Kidney epithelial cell (primary cell): ENCODE data around the gene RBL2. TPM values are rescaled to one million over a fixed set of nuclear protein-coding genes. Genes with fewer than 3 reads are reported as not detected.
A peak's percentile ranks its signal among the peaks of the same experiment; 100 is the strongest.
"Not testable (repeated sequence)": the region's sequence is repeated elsewhere in the genome, so short reads cannot be mapped to it uniquely, and the experiment has no call there.

Source experiments
- DNase-seq: peaks from one replicate; pipeline ENCODE4 v3.0.0-alpha.2; 2010; ENCODE audit warnings: low read depth
- H3K27me3 ChIP-seq: 2 replicates; pipeline ENCODE4 v1.6.0; 2011; ENCODE audit warnings: low read length; ENCODE audit not compliant: control insufficient read depth, insufficient read depth
- H3K36me3 ChIP-seq: 2 replicates; pipeline ENCODE4 v1.5.1; 2011; ENCODE audit warnings: low read length; ENCODE audit not compliant: control insufficient read depth, insufficient read depth
- H3K4me3 ChIP-seq: 2 replicates; pipeline ENCODE4 v1.5.1; 2011; ENCODE audit warnings: low read depth, mild to moderate bottlenecking, control low read depth, low read length
- CTCF ChIP-seq: IDR thresholded peaks from 2 replicates; pipeline ENCODE4 v1.5.1; 2011; ENCODE audit warnings: mild to moderate bottlenecking, moderate library complexity, low read length, control low read depth, inconsistent platforms; ENCODE audit not compliant: insufficient read depth, poor library complexity, severe bottlenecking
- total RNA-seq: library from RNA; depleted of rRNA; stranded (reverse); fragments of >200 nt; gene quantifications from 2 replicates; pipeline ENCODE4 v1.2.3, GENCODE V29; 2015

The RBL2 gene
- total RNA-seq, 1 donor from 2014 or later, result 35.9 TPM

- TF ChIP-seq CTCF, result peak; percentile 27
- H3K36me3 ChIP-seq, result no peaks in the 10 kb centered on the region
- H3K27me3 ChIP-seq, result no peaks in the 10 kb centered on the region
- H3K4me3 ChIP-seq, result no peak overlapping the region
- no peak for DNase-seq
Observed at GRCh38 chr16:53415504-53415903, 18.8 kb upstream of the RBL2 start.

- no peaks in the 10 kb centered on the region for H3K27me3 ChIP-seq
- no peaks in the 10 kb centered on the region for H3K36me3 ChIP-seq
- H3K4me3 ChIP-seq, result no peak overlapping the region
- no peak for TF ChIP-seq CTCF
- DNase-seq, result no peak
Observed at GRCh38 chr16:53417011-53417410, 17.3 kb upstream of the RBL2 start.

GRCh38 chr16:53417976-53418375, 16.3 kb upstream of the RBL2 start:
- Histone ChIP-seq H3K36me3 (no peaks in the 10 kb centered on the region), H3K27me3 (no peaks in the 10 kb centered on the region), H3K4me3 (no peak overlapping the region)
- no peak for TF ChIP-seq CTCF
- DNase-seq, result no peak

GRCh38 chr16:53419383-53419709, 14.9 kb upstream of the RBL2 start:
- H3K27me3 ChIP-seq, H3K4me3 ChIP-seq, H3K36me3 ChIP-seq, DNase-seq: not testable (repeated sequence)

GRCh38 chr16:53421248-53421647, 13.0 kb upstream of the RBL2 start:
- H3K36me3 ChIP-seq, result no peaks in the 10 kb centered on the region
- no peak overlapping the region for H3K4me3 ChIP-seq
- no peak for DNase-seq
- TF ChIP-seq CTCF, result no peak
- no peaks in the 10 kb centered on the region for H3K27me3 ChIP-seq

- H3K36me3 ChIP-seq, H3K4me3 ChIP-seq, DNase-seq, H3K27me3 ChIP-seq: not testable (repeated sequence)
Observed at GRCh38 chr16:53423968-53424367, 10.3 kb upstream of the RBL2 start.

GRCh38 chr16:53428681-53429080, 5.6 kb upstream of the RBL2 start:
- no peaks in the 10 kb centered on the region for H3K27me3 ChIP-seq
- TF ChIP-seq CTCF, result no peak
- H3K4me3 ChIP-seq, result no peak overlapping the region
- no peak for DNase-seq
- H3K36me3 ChIP-seq, result no peaks in the 10 kb centered on the region
